DND-41 (cell line): ENCODE results near the gene TNNT2.

ENCODE experiments used
- ATAC-seq: fragments of 200-7000 bp; cut with Tn5 transposase; 3 replicates; pipeline ENCODE4 v1.9.1; 2021; ENCODE audit warnings: low read depth; ENCODE audit not compliant: insufficient read depth
- DNase-seq: peaks from one replicate; pipeline ENCODE4 v3.0.0-alpha.2; 2020
- H2AFZ ChIP-seq: 2 replicates; pipeline ENCODE4 v1.6.0; 2012; ENCODE audit warnings: low read depth, low read length
- H3K27ac ChIP-seq: 2 replicates; pipeline ENCODE4 v1.5.1; 2012; ENCODE audit warnings: low read length, inconsistent platforms
- H3K27me3 ChIP-seq: fragments of 200-600 bp; sonication (generic); 2 replicates; pipeline ENCODE4 v1.6.0; 2012; ENCODE audit warnings: low read length, mild to moderate bottlenecking, inconsistent platforms; ENCODE audit not compliant: insufficient read depth, poor library complexity
- H3K36me3 ChIP-seq: 2 replicates; pipeline ENCODE4 v1.5.1; 2012; ENCODE audit warnings: low read length, inconsistent platforms; ENCODE audit not compliant: insufficient read depth
- H3K4me1 ChIP-seq: 2 replicates; pipeline ENCODE4 v1.5.1; 2012; ENCODE audit warnings: mild to moderate bottlenecking, low read length; ENCODE audit not compliant: insufficient read depth
- H3K4me2 ChIP-seq: 2 replicates; pipeline ENCODE4 v1.6.0; 2012; ENCODE audit warnings: mild to moderate bottlenecking, moderate library complexity, low read length, inconsistent platforms; ENCODE audit not compliant: insufficient read depth
- H3K4me3 ChIP-seq, 2 experiments: fragments of 200-600 bp in 1 of 2; shearing (Covaris generic) in 1 of 2; 2 replicates each; pipeline ENCODE4 v1.5.1; 2012 to 2016; ENCODE audit warnings: inconsistent platforms in 2 of 2, low read length in 2 of 2, mild to moderate bottlenecking in 2 of 2, low read depth in 1 of 2, moderate library complexity in 1 of 2
- H3K79me2 ChIP-seq: 2 replicates; pipeline ENCODE4 v1.6.0; 2012; ENCODE audit warnings: low read length, inconsistent platforms; ENCODE audit not compliant: insufficient read depth
- H3K9ac ChIP-seq: 2 replicates; pipeline ENCODE4 v1.6.0; 2012; ENCODE audit warnings: low read depth, mild to moderate bottlenecking, inconsistent platforms, low read length, moderate library complexity
- H3K9me3 ChIP-seq: 2 replicates; pipeline ENCODE4 v1.5.1; 2012; ENCODE audit warnings: low read length, moderate library complexity, mild to moderate bottlenecking, inconsistent platforms; ENCODE audit not compliant: insufficient read depth, severe bottlenecking
- H4K20me1 ChIP-seq: 2 replicates; pipeline ENCODE4 v1.6.0; 2012; ENCODE audit warnings: low read length; ENCODE audit not compliant: insufficient read depth
- CTCF ChIP-seq: IDR thresholded peaks from 2 replicates; pipeline ENCODE4 v1.5.1; 2012; ENCODE audit warnings: borderline replicate concordance, low read length, moderate library complexity, mild to moderate bottlenecking; ENCODE audit not compliant: poor library complexity, severe bottlenecking; ENCODE audit errors: extremely low read depth
- EZH2 ChIP-seq: IDR thresholded peaks from 3 replicates; pipeline ENCODE4 v1.6.1; 2012; ENCODE audit warnings: borderline replicate concordance, low read depth, mild to moderate bottlenecking, moderate library complexity, low read length, inconsistent platforms; ENCODE audit not compliant: severe bottlenecking

TNNT2 gene

GRCh38 chr1:201408834-201409200 lies 31.3 kb upstream of the TNNT2 start:
- Histone ChIP-seq H3K9me3 (no peaks in the 10 kb centered on the region), H3K4me1 (no peaks in the 10 kb centered on the region), H3K36me3 (no peaks in the 10 kb centered on the region), H3K27ac (no peak overlapping the region), H3K4me3 (no peak overlapping the region), H3K4me2 (no peak overlapping the region), H3K79me2 (no peaks in the 10 kb centered on the region), H4K20me1 (no peaks in the 10 kb centered on the region), H2AFZ (no peak overlapping the region), H3K27me3 (peaks cover 7% of the 10 kb centered on the region), H3K9ac (no peak overlapping the region)
- TF ChIP-seq CTCF = no peak
- no peak for TF ChIP-seq EZH2
- DNase-seq (no peak), ATAC-seq (no peak)

- H4K20me1 ChIP-seq = no peaks in the 10 kb centered on the region
- DNase-seq (peak; percentile 74), ATAC-seq (peak; percentile 92)
- no peak overlapping the region for H3K4me3 ChIP-seq
- H3K27ac ChIP-seq = no peak overlapping the region
- H3K36me3 ChIP-seq = no peaks in the 10 kb centered on the region
- H3K9ac ChIP-seq = no peak overlapping the region
- H3K9me3 ChIP-seq = no peaks in the 10 kb centered on the region
- no peak overlapping the region for H3K4me2 ChIP-seq
- no peaks in the 10 kb centered on the region for H3K79me2 ChIP-seq
- TF ChIP-seq EZH2 (no peak), CTCF (peak; percentile 96)
- no peak overlapping the region for H2AFZ ChIP-seq
- H3K4me1 ChIP-seq = no peaks in the 10 kb centered on the region
- H3K27me3 ChIP-seq = peaks cover 7% of the 10 kb centered on the region
Measured at GRCh38 chr1:201408176-201408833, 30.8 kb upstream of the TNNT2 start.

GRCh38 chr1:201406831-201407406 lies 29.4 kb upstream of the TNNT2 start:
- Histone ChIP-seq H3K36me3 (no peaks in the 10 kb centered on the region), H3K4me1 (no peaks in the 10 kb centered on the region), H3K4me3 (no peak overlapping the region), H3K27me3 (peaks cover 12% of the 10 kb centered on the region), H3K27ac (no peak overlapping the region), H3K9me3 (no peaks in the 10 kb centered on the region), H2AFZ (no peak overlapping the region), H4K20me1 (no peaks in the 10 kb centered on the region), H3K9ac (no peak overlapping the region), H3K79me2 (no peaks in the 10 kb centered on the region), H3K4me2 (no peak overlapping the region)
- DNase-seq (no peak), ATAC-seq (no peak)
- TF ChIP-seq EZH2 = no peak
- TF ChIP-seq CTCF = no peak

- no peaks in the 10 kb centered on the region for H3K79me2 ChIP-seq
- DNase-seq = no peak
- H3K9ac ChIP-seq = no peak overlapping the region
- H3K36me3 ChIP-seq = no peaks in the 10 kb centered on the region
- H2AFZ ChIP-seq = no peak overlapping the region
- H3K4me3 ChIP-seq = no peak overlapping the region
- H3K4me1 ChIP-seq = no peaks in the 10 kb centered on the region
- peaks cover 17% of the 10 kb centered on the region for H3K27me3 ChIP-seq
- TF ChIP-seq CTCF (no peak), EZH2 (no peak)
- no peaks in the 10 kb centered on the region for H4K20me1 ChIP-seq
- H3K9me3 ChIP-seq = no peaks in the 10 kb centered on the region
- H3K27ac ChIP-seq = no peak overlapping the region
- no peak for ATAC-seq
- H3K4me2 ChIP-seq = no peak overlapping the region
Measured at GRCh38 chr1:201405484-201405831, 28.0 kb upstream of the TNNT2 start.
